OCI-LY7 (cell line): ENCODE data around the gene ZDHHC8.

ENCODE experiments used
- CTCF ChIP-seq: fragments of 200-600 bp; sonication (generic); conservative IDR thresholded peaks from 2 replicates; pipeline ENCODE4 v1.5.1; 2014; ENCODE audit warnings: mild to moderate bottlenecking, antibody characterized with exemption, low read length, moderate library complexity, mixed read lengths
- EZH2phosphoT487 ChIP-seq: fragments of 200-600 bp; sonication (generic); IDR thresholded peaks from 2 replicates; pipeline ENCODE4 v1.6.1; 2018; ENCODE audit warnings: low read depth, borderline replicate concordance, mild to moderate bottlenecking, mixed run types, antibody characterized with exemption, low read length, moderate library complexity, mixed read lengths

GRCh38 chr22:20129747-20130014 is 1.9 kb upstream of the ZDHHC8 start:
- no peak for TF ChIP-seq CTCF
- TF ChIP-seq EZH2phosphoT487, result no peak
